ENCODE measurements around the gene MCF2L.

GRCh38 chr13:113004126-113004525 lies 35.1 kb downstream of the MCF2L start:
- TF ChIP-seq, protein P1, sequence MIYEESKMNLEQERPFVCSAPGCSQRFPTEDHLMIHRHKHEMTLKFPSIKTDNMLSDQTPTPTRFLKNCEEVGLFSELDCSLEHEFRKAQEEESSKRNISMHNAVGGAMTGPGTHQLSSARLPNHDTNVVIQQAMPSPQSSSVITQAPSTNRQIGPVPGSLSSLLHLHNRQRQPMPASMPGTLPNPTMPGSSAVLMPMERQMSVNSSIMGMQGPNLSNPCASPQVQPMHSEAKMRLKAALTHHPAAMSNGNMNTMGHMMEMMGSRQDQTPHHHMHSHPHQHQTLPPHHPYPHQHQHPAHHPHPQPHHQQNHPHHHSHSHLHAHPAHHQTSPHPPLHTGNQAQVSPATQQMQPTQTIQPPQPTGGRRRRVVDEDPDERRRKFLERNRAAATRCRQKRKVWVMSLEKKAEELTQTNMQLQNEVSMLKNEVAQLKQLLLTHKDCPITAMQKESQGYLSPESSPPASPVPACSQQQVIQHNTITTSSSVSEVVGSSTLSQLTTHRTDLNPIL (CRISPR knock-in tag; IDR thresholded peaks at IDR 0.05; ENCODE audit: low read depth): no peak
- no peak for TF ChIP-seq CSDC2 (CRISPR knock-in tag; IDR thresholded peaks at IDR 0.05)
- no peak for TF ChIP-seq PATZ1 (CRISPR knock-in tag; IDR thresholded peaks at IDR 0.05; ENCODE audit: borderline replicate concordance)
- TF ChIP-seq ISL1 (CRISPR knock-in tag; IDR thresholded peaks at IDR 0.05): no peak
- TF ChIP-seq CSRNP3 (CRISPR knock-in tag; IDR thresholded peaks at IDR 0.05): no peak
- no peak for TF ChIP-seq OSR1 (CRISPR knock-in tag; IDR thresholded peaks at IDR 0.05)
